ENCODE data around the gene KLF6. TPM values are rescaled to one million over a fixed set of nuclear protein-coding genes. Genes with fewer than 3 reads are reported as not detected.

The KLF6 gene
- total and polyA plus RNA-seq, 2 donors (not counting 3 experiments of a cell fraction or from before 2014, with no cell fraction given) = 183 to 307 TPM

- BruUV-seq (replicated peaks) = no TSS peak
- intact Hi-C loops (cut with micrococcal nuclease) = no loop called here
- CTCF ChIA-PET = interaction anchor here (1.2 to 1.3 kb wide), 2 partner anchors 296 to 521 kb away, joined by 3 to 4 read pairs; no protein-coding TSS in a partner anchor
- Histone ChIP-seq H3K4me1 (ENCODE audit: control insufficient read depth, extremely low read depth, insufficient read depth, low read length) (peaks cover 4% of the 10 kb centered on the region), H3K36me3 (ENCODE audit: control insufficient read depth in 2 of 2, extremely low read depth in 1 of 2, insufficient read depth in 2 of 2, low read length in 2 of 2) (no peaks in the 10 kb centered on the region), H3K4me2 (ENCODE audit: insufficient read depth, low read length) (no peak overlapping the region), H3K27ac (ENCODE audit: insufficient read depth, low read depth, low read length) (no peak overlapping the region), H3K79me2 (ENCODE audit: control insufficient read depth, insufficient read depth, low read length) (no peaks in the 10 kb centered on the region), H3K9me3 (replicated peaks; ENCODE audit: control insufficient read depth, insufficient read depth, low read length) (no peaks in the 10 kb centered on the region), H3K4me3 (replicated peaks in 1 of 3; ENCODE audit: insufficient read depth in 1 of 3, low read depth in 1 of 3, low read length in 3 of 3) (no peak overlapping the region), H2AFZ (ENCODE audit: low read depth, low read length) (no peak overlapping the region), H3K27me3 (ENCODE audit: control insufficient read depth in 2 of 2, insufficient read depth in 2 of 2, low read length in 2 of 2) (no peaks in the 10 kb centered on the region), H3K9ac (replicated peaks; ENCODE audit: extremely low read depth, insufficient read depth, low read length) (no peak overlapping the region), H3K9me1 (replicated peaks; ENCODE audit: control insufficient read depth, extremely low read depth, insufficient read depth, low read length) (no peaks in the 10 kb centered on the region), H4K20me1 (replicated peaks; ENCODE audit: control insufficient read depth, extremely low read depth, insufficient read depth, low read length) (no peaks in the 10 kb centered on the region)
- DNase-seq (ENCODE audit: low read depth, low spot score) (no peak), FAIRE-seq (no peak)
- TF ChIP-seq POLR2A (IDR thresholded peaks at IDR 0.05; ENCODE audit: low read depth, low read length) = no peak
- POLR2A ChIA-PET = interaction anchor here (0.8 kb wide), 1 partner anchor 9 kb away, joined by 3 read pairs; no protein-coding TSS in a partner anchor
- dilution Hi-C loops (cut with MboI; ENCODE audit: extremely low pct_ligation_motif_present, low sequenced_read_pairs) = no loop called here
Measured at GRCh38 chr10:3761021-3761686, 23.9 kb downstream of the KLF6 start.

- Histone ChIP-seq H3K4me1 (ENCODE audit: control insufficient read depth, extremely low read depth, insufficient read depth, low read length) (peaks cover 14% of the 10 kb centered on the region), H3K9me1 (replicated peaks; ENCODE audit: control insufficient read depth, extremely low read depth, insufficient read depth, low read length) (no peaks in the 10 kb centered on the region), H4K20me1 (replicated peaks; ENCODE audit: control insufficient read depth, extremely low read depth, insufficient read depth, low read length) (no peaks in the 10 kb centered on the region), H3K79me2 (ENCODE audit: control insufficient read depth, insufficient read depth, low read length) (no peaks in the 10 kb centered on the region), H3K4me2 (ENCODE audit: insufficient read depth, low read length) (no peak overlapping the region), H3K4me3 (replicated peaks in 1 of 3; ENCODE audit: insufficient read depth in 1 of 3, low read depth in 1 of 3, low read length in 3 of 3) (no peak overlapping the region), H2AFZ (ENCODE audit: low read depth, low read length) (no peak overlapping the region), H3K36me3 (ENCODE audit: control insufficient read depth in 2 of 2, extremely low read depth in 1 of 2, insufficient read depth in 2 of 2, low read length in 2 of 2) (no peaks in the 10 kb centered on the region), H3K9me3 (replicated peaks; ENCODE audit: control insufficient read depth, insufficient read depth, low read length) (no peaks in the 10 kb centered on the region), H3K9ac (replicated peaks; ENCODE audit: extremely low read depth, insufficient read depth, low read length) (no peak overlapping the region), H3K27ac (ENCODE audit: insufficient read depth, low read depth, low read length) (no peak overlapping the region), H3K27me3 (ENCODE audit: control insufficient read depth in 2 of 2, insufficient read depth in 2 of 2, low read length in 2 of 2) (no peaks in the 10 kb centered on the region)
- dilution Hi-C loops (cut with MboI; ENCODE audit: extremely low pct_ligation_motif_present, low sequenced_read_pairs) = no loop called here
- BruUV-seq (replicated peaks) = no TSS peak
- DNase-seq (ENCODE audit: low read depth, low spot score) (no peak), FAIRE-seq (no peak)
- CTCF ChIA-PET = no interaction called here
- TF ChIP-seq POLR2A (IDR thresholded peaks at IDR 0.05; ENCODE audit: low read depth, low read length) (no peak), MYC (IDR thresholded peaks at IDR 0.05; ENCODE audit: low read depth, low read length) (no peak), FOS (IDR thresholded peaks at IDR 0.05; ENCODE audit: borderline replicate concordance, insufficient read depth, low read length) (no peak)
- POLR2A ChIA-PET = no interaction called here
- intact Hi-C loops (cut with micrococcal nuclease) = no loop called here
Measured at GRCh38 chr10:3760083-3760482, 24.9 kb downstream of the KLF6 start.

Data from endothelial cell of umbilical vein (primary cell).